Lung (tissue), 12 donors: ENCODE results near the gene CARD11. TPM values are rescaled to one million over a fixed set of nuclear protein-coding genes. Genes with fewer than 3 reads are reported as not detected.

Experiments used
- ATAC-seq: fragments of 200-7000 bp; cut with Tn5 transposase; one replicate; pipeline ENCODE4 v1.9.1; 2020; ENCODE audit warnings: moderate number of reproducible peaks; ENCODE audit not compliant: insufficient read depth, low FRiP score
- DNase-seq, 3 donors: peaks; one replicate each; pipeline ENCODE4 v3.0.0-alpha.2; 2013 to 2017
- H3K27ac ChIP-seq, 2 donors: one replicate each; pipeline ENCODE4 v1.5.1; 2013; ENCODE audit warnings: mild to moderate bottlenecking in 2 of 2, moderate library complexity in 2 of 2, control low read depth in 1 of 2, inconsistent platforms in 1 of 2, low read depth in 1 of 2, low read length in 1 of 2
- H3K27me3 ChIP-seq, 3 donors: one replicate each; pipeline ENCODE4 v1.5.1; 2013; ENCODE audit warnings: low read length in 2 of 3; ENCODE audit not compliant: control insufficient read depth in 3 of 3, insufficient read depth in 3 of 3
- H3K36me3 ChIP-seq, 4 donors: one replicate each; pipeline ENCODE4 v1.5.1; 2013; ENCODE audit warnings: low read length in 4 of 4, mild to moderate bottlenecking in 1 of 4, moderate library complexity in 1 of 4; ENCODE audit not compliant: control insufficient read depth in 4 of 4, insufficient read depth in 4 of 4
- H3K4me1 ChIP-seq, 5 donors: one replicate each; pipeline ENCODE4 v1.5.1; 2013; ENCODE audit warnings: low read length in 5 of 5, mild to moderate bottlenecking in 2 of 5, moderate library complexity in 1 of 5; ENCODE audit not compliant: control insufficient read depth in 5 of 5, insufficient read depth in 5 of 5
- H3K4me3 ChIP-seq: one replicate; pipeline ENCODE4 v1.5.1; 2013; ENCODE audit warnings: mild to moderate bottlenecking, control low read depth, moderate library complexity
- H3K9ac ChIP-seq, 2 donors: one replicate each; pipeline ENCODE4 v1.5.1; 2013; ENCODE audit warnings: low read length in 2 of 2, control low read depth in 1 of 2; ENCODE audit not compliant: insufficient read depth in 1 of 2
- H3K9me3 ChIP-seq, 4 donors: one replicate each; pipeline ENCODE4 v1.5.1; 2013; ENCODE audit warnings: low read length in 3 of 4, mild to moderate bottlenecking in 1 of 4, moderate library complexity in 1 of 4; ENCODE audit not compliant: control insufficient read depth in 4 of 4, insufficient read depth in 3 of 4
- CTCF ChIP-seq: IDR thresholded peaks from 2 replicates; pipeline ENCODE4 v1.5.1; 2012; ENCODE audit warnings: mild to moderate bottlenecking; ENCODE audit errors: control extremely low read depth, extremely low read depth
- WGBS, 2 donors: extraction: QIAGEN DNeasy Blood & Tissue Kit; methylation state at CpG; one replicate each; pipeline ENCODE4 v1.1.7; 2013; 5-methylcytosine and 5-hydroxymethylcytosine counted together
- polyA plus RNA-seq, 2 donors: library from polyadenylated mRNA; stranded (reverse); fragments of 200-250 nt; gene quantifications; one replicate each; pipeline ENCODE4 v1.2.1, GENCODE V29; 2013
- total RNA-seq, 2 donors: library from RNA; depleted of rRNA in 1 of 2; stranded (reverse); fragments of >200 nt in 1 of 2; gene quantifications; one replicate each; pipeline ENCODE4 v1.2.1, GENCODE V29; 2014 to 2021
- donor health status: control.
- donor health status: control.
- donor health status: Bipolar disorder and iron deficiency.
- donor health status: healthy.
- donor health status: DM: yes; HTN: yes; CAD: no.

CARD11 gene
- total and polyA plus RNA-seq, 4 donors, result 1.5 to 4.3 (median 3.7) TPM

DNA sequence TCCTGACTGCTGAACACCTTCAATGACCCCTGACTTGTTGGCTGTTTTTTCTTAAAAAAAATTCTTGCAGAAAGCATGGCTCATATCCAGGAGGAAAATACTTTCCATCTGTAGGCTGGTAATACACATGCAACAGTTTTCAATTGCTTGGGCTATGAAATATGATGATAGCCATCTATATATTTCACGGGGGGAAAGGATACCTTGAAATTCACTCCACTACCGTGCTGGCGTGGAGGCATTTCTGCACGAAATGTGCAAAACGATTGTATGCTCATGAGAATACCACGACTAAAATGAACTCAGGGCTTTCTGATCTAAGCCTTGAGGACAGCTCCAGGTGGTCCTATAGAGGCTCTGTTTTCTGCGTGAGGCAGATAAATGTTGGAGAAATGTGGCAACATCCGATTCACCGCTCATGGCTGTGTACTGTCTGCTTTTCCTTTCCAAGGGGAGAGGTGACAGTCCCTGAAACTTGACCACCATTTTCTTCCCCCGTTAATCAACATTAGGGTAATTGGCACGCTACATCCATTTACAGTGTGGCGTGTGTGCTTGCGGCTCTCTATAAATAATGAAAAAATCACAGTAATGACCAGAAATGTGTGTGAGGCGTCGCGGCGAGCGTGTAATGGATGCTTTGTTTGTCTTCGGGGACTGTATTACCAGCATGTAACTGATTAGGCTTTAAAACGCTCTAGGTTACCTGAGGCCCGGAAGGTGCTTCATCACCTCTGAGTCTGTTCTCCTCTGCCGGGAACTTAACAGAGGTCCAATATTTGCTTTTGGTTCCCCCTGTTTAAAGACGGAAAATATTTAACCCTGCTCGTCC, 12.8 kb upstream of the CARD11 start:
- H3K36me3 ChIP-seq, result no peaks in the 10 kb centered on the region
- no peak overlapping the region for H3K27ac ChIP-seq
- peaks cover 0 to 14% (median 0%) of the 10 kb centered on the region in 5 donors for H3K4me1 ChIP-seq
- no peak overlapping the region for H3K4me3 ChIP-seq
- no peak overlapping the region for H3K9ac ChIP-seq
- 58 to 71% methylated on average over 24 of the region's 24 CpGs for WGBS, 2 donors
- no peaks in the 10 kb centered on the region for H3K9me3 ChIP-seq
- H3K27me3 ChIP-seq, result peaks cover 0 to 10% (median 8%) of the 10 kb centered on the region in 3 donors
- no peak for TF ChIP-seq CTCF
- DNase-seq, result no peak
- ATAC-seq, result no peak

DNA sequence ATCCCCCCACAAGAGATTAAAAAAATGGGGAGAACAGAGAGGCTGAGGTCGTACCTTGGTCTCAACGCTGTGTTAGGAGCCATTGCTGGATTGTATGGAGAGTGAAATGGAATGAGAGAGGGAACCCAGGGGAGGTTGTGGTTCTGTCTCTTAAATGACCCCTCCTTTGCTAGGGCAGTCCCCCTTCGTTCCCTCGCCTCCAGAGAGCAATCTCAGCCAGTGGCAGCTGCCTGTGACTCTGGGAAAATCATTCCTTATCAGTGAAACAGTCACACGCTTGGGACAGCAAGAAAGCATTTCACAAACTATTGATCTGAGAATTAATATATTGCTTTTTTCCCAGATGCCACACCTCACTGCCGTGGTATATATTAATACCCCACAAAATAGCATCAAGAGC, 12.0 kb upstream of the CARD11 start:
- H3K27me3 ChIP-seq, result peaks cover 0 to 10% (median 8%) of the 10 kb centered on the region in 3 donors
- WGBS, 2 donors, result 68 to 74% methylated on average over 6 of the region's 6 CpGs

GRCh38 chr7:3042861-3043489, 692 bp downstream of the CARD11 start:
- ATAC-seq (no peak), DNase-seq (no peak)
- TF ChIP-seq CTCF, result no peak
- no peak overlapping the region for H3K9ac ChIP-seq
- H3K9me3 ChIP-seq, result peaks cover 0 to 2% (median 0%) of the 10 kb centered on the region in 4 donors
- 21 to 25% methylated on average over 17 of the region's 17 CpGs for WGBS, 2 donors
- no peaks in the 10 kb centered on the region for H3K36me3 ChIP-seq
- H3K4me3 ChIP-seq, result no peak overlapping the region
- H3K27ac ChIP-seq, result no peak overlapping the region
- H3K4me1 ChIP-seq, result no peaks in the 10 kb centered on the region
- H3K27me3 ChIP-seq, result no peaks in the 10 kb centered on the region

More for the DNA sequence above, 12.0 kb upstream of the CARD11 start:
- Histone ChIP-seq H3K4me1 (peaks cover 0 to 14% (median 0%) of the 10 kb centered on the region in 5 donors), H3K9ac (no peak overlapping the region), H3K9me3 (no peaks in the 10 kb centered on the region), H3K27ac (no peak overlapping the region), H3K4me3 (no peak overlapping the region), H3K36me3 (no peaks in the 10 kb centered on the region)
- DNase-seq, result no peak
- no peak for TF ChIP-seq CTCF
- ATAC-seq, result no peak
